Body of pancreas (tissue), 4 donors: ENCODE results near the gene RING1. TPM values are rescaled to one million over a fixed set of nuclear protein-coding genes. Genes with fewer than 3 reads are reported as not detected.

Source experiments
- ATAC-seq: fragments of 150-250 bp; one replicate; pipeline ENCODE4 v1.9.1; 2016
- DNase-seq, 4 donors: peaks; one replicate each; pipeline ENCODE4 v3.0.0-alpha.2; 2019
- H3K27ac ChIP-seq, 4 donors: fragments of 200-600 bp; sonication (generic); 1 replicate in 3 of 4; 2 replicates in 1 of 4; pipeline versions ENCODE4 v1.5.1 to v1.6.1; 2016 to 2019; ENCODE audit warnings: mild to moderate bottlenecking in 1 of 4, mixed read lengths in 1 of 4, moderate library complexity in 1 of 4
- H3K27me3 ChIP-seq, 2 donors: fragments of 200-600 bp; sonication (generic); one replicate each; pipeline ENCODE4 v1.6.0; 2016; ENCODE audit warnings: mild to moderate bottlenecking in 1 of 2
- H3K36me3 ChIP-seq, 2 donors: fragments of 200-600 bp; sonication (generic); replicated peaks in 1 of 2; 2 replicates each; pipeline ENCODE4 v1.5.1; 2016; ENCODE audit warnings: low read depth in 2 of 2; ENCODE audit not compliant: insufficient read depth in 1 of 2
- H3K4me1 ChIP-seq: fragments of 200-600 bp; sonication (generic); one replicate; pipeline ENCODE4 v1.6.0; 2016
- H3K4me3 ChIP-seq, 2 donors: fragments of 200-600 bp; sonication (generic); 1 replicate in 1 of 2; 2 replicates in 1 of 2; pipeline ENCODE4 v1.5.1; 2016 to 2019
- H3K9me3 ChIP-seq, 3 donors: fragments of 200-600 bp; sonication (generic); 1 replicate in 2 of 3; 2 replicates in 1 of 3; pipeline ENCODE4 v1.5.1; 2016
- POLR2A ChIP-seq, 3 donors: fragments of 450-650 bp; IDR thresholded peaks; one replicate each; pipeline ENCODE4 v1.6.1; 2016; ENCODE audit warnings: antibody characterized with exemption in 3 of 3, mild to moderate bottlenecking in 2 of 3
- WGBS, 2 donors: methylation state at CpG; one replicate each; pipeline ENCODE4 v1.1.5; 2017; 5-methylcytosine and 5-hydroxymethylcytosine counted together
- intact Hi-C: fragments of 100-400 bp; cut with DNase I; formaldehyde crosslinking; loops from one replicate; pipeline ENCODE4 v1.15.1; 2023
- total RNA-seq, 2 donors: library from RNA; depleted of rRNA; stranded (reverse); fragments of >200 nt; gene quantifications; one replicate each; pipeline ENCODE4 v1.1.0, GENCODE V29; 2016
- TF ChIP-seq, protein P1 (sequence below), 7 experiments: fragments of 450-650 bp in 4 of 7; fragments of 200-600 bp in 3 of 7; sonication (generic) in 3 of 7; IDR thresholded peaks; one replicate each; pipeline ENCODE4 v1.5.1; 2016 to 2019; ENCODE audit warnings: antibody characterized with exemption in 7 of 7

Gene RING1
- total RNA-seq, 2 donors from 2014 or later = 11.2 to 28.3 TPM

GRCh38 chr6:33183071-33183683 lies 25.1 kb upstream of the RING1 start:
- no peaks in the 10 kb centered on the region for H3K36me3 ChIP-seq
- no peaks in the 10 kb centered on the region for H3K4me1 ChIP-seq
- no peak overlapping the region for H3K27ac ChIP-seq
- no peak overlapping the region for H3K4me3 ChIP-seq
- ATAC-seq (no peak), DNase-seq (no peak)
- no peaks in the 10 kb centered on the region for H3K27me3 ChIP-seq
- TF ChIP-seq, protein P1, sequence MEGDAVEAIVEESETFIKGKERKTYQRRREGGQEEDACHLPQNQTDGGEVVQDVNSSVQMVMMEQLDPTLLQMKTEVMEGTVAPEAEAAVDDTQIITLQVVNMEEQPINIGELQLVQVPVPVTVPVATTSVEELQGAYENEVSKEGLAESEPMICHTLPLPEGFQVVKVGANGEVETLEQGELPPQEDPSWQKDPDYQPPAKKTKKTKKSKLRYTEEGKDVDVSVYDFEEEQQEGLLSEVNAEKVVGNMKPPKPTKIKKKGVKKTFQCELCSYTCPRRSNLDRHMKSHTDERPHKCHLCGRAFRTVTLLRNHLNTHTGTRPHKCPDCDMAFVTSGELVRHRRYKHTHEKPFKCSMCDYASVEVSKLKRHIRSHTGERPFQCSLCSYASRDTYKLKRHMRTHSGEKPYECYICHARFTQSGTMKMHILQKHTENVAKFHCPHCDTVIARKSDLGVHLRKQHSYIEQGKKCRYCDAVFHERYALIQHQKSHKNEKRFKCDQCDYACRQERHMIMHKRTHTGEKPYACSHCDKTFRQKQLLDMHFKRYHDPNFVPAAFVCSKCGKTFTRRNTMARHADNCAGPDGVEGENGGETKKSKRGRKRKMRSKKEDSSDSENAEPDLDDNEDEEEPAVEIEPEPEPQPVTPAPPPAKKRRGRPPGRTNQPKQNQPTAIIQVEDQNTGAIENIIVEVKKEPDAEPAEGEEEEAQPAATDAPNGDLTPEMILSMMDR (IDR thresholded peaks at IDR 0.05) = no peak
- TF ChIP-seq POLR2A (IDR thresholded peaks at IDR 0.05) = no peak
- H3K9me3 ChIP-seq = no peaks in the 10 kb centered on the region
- intact Hi-C loops = no loop called here
- 70 to 86% methylated on average over 5 of the region's 5 CpGs for WGBS, 2 donors

DNA sequence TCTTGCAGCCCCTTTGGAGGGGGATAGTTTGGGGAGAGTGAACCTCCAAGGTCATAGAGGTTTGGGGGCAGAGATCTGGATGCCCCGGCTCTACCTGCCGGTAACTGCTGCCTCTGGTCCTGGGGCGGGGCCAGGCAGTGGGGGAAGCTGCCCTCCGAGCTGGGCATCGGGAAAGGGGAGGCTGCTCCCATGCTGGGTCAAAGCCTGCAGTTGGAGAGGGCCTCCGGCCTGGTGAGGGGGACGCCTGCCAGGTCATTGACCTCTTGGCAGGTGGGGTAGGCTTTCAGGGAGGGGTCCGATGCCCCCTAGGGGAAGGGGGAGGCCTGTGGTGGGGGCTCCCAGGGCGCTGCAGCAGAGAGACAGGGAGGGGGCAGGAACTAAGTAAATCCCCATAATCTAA lies 23.1 kb upstream of the RING1 start:
- 70 to 74% methylated on average over 4 to 8 of the region's 9 CpGs for WGBS, 2 donors
- no peak overlapping the region for H3K27ac ChIP-seq
- DNase-seq (no peak), ATAC-seq (no peak)
- H3K4me1 ChIP-seq = no peaks in the 10 kb centered on the region
- H3K9me3 ChIP-seq = no peaks in the 10 kb centered on the region
- no peaks in the 10 kb centered on the region for H3K27me3 ChIP-seq
- no peak overlapping the region for H3K4me3 ChIP-seq
- intact Hi-C loops = no loop called here
- TF ChIP-seq, protein P1 (IDR thresholded peaks at IDR 0.05) = no peak
- no peak for TF ChIP-seq POLR2A (IDR thresholded peaks at IDR 0.05)
- H3K36me3 ChIP-seq = no peaks in the 10 kb centered on the region

GRCh38 chr6:33185654-33186187 lies 22.6 kb upstream of the RING1 start:
- 63 to 76% methylated on average over 4 of the region's 4 CpGs for WGBS, 2 donors
- no peak for DNase-seq

DNA sequence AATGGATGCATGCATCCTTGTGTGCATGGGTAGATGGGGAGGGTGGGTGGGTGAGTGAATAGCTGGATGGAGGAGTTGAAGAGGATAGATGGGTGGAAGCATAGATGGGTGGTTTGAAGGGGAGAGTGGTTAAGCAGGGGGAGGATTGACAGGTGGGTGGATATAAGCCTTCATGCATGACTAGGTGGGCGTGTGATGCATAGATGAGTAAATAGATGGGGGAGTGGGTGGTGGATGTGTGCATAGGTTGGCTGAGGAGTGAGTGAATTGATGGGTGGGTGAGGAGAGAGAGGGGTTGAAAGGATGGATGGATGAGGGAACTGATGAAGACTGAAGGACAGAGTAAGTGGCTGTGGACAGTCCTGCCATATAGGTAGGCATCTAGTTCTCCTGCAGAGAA lies 20.5 kb upstream of the RING1 start:
- no peak for TF ChIP-seq POLR2A (IDR thresholded peaks at IDR 0.05)
- TF ChIP-seq, protein P1 (IDR thresholded peaks at IDR 0.05) = no peak
- 86 to 89% methylated on average over 1 of the region's 1 CpG for WGBS, 2 donors
- intact Hi-C loops = no loop called here

More at GRCh38 chr6:33185654-33186187, 22.6 kb upstream of the RING1 start:
- Histone ChIP-seq H3K4me1 (no peaks in the 10 kb centered on the region), H3K27me3 (no peaks in the 10 kb centered on the region), H3K27ac (no peak overlapping the region), H3K9me3 (no peaks in the 10 kb centered on the region), H3K36me3 (no peaks in the 10 kb centered on the region), H3K4me3 (no peak overlapping the region)
- no peak for ATAC-seq
- intact Hi-C loops = no loop called here
- TF ChIP-seq, protein P1 (IDR thresholded peaks at IDR 0.05) = no peak
- no peak for TF ChIP-seq POLR2A (IDR thresholded peaks at IDR 0.05)

DNA sequence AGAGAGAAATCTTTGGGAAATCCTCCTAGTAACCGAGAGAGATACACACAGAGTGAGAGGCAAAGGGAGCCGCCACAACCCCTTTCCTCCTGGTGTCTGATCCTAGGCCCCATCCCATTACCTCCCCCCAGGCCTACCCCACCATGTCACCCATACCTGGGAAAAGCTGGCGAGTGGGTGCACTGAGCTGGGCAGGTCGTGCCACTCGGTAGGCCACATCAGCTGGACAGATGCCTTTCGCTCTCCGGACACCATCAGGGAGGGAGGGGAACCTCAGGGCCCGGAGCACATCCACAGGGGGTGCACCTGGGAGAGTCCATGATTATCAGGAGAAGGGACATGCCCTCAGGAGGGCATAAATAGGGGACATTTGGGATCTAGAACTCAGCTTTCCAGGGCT lies 19.1 kb upstream of the RING1 start:
- TF ChIP-seq POLR2A (IDR thresholded peaks at IDR 0.05) = no peak
- TF ChIP-seq, protein P1 (IDR thresholded peaks at IDR 0.05) = no peak

More for the DNA sequence above, 20.5 kb upstream of the RING1 start:
- Histone ChIP-seq H3K4me3 (no peak overlapping the region), H3K9me3 (no peaks in the 10 kb centered on the region), H3K36me3 (no peaks in the 10 kb centered on the region), H3K27me3 (peaks cover 0 to 6% of the 10 kb centered on the region in 2 donors), H3K27ac (no peak overlapping the region), H3K4me1 (peaks cover 19% of the 10 kb centered on the region)
- no peak for ATAC-seq
- no peak for DNase-seq

More for the DNA sequence above, 19.1 kb upstream of the RING1 start:
- H3K9me3 ChIP-seq = no peaks in the 10 kb centered on the region
- H3K27me3 ChIP-seq = peaks cover 0 to 6% of the 10 kb centered on the region in 2 donors
- H3K4me1 ChIP-seq = peaks cover 23% of the 10 kb centered on the region
- DNase-seq = no peak
- H3K27ac ChIP-seq = no peak overlapping the region
- 76 to 82% methylated on average over 6 to 8 of the region's 8 CpGs for WGBS, 2 donors
- ATAC-seq = no peak
- intact Hi-C loops = no loop called here
- no peaks in the 10 kb centered on the region for H3K36me3 ChIP-seq
- no peak overlapping the region for H3K4me3 ChIP-seq
